Stimulated activated effector memory CD8-positive, alpha-beta T cell treated with anti-CD3 and anti-CD28 coated beads, Interleukin-12 subunit alpha, Interleukin-12 subunit beta, amount 100 ng/mL, for 72 hours (primary cell): ENCODE results near the gene ZNF768.

ENCODE experiments used
- ATAC-seq: fragments of 150-1000 bp; cut with Tn5 transposase; 2 replicates; pipeline ENCODE4 v1.10.0; 2021
- DNase-seq, 2 donors: peaks; one replicate each; pipeline ENCODE4 v3.0.0; 2021 to 2022; ENCODE audit warnings: low spot score in 2 of 2
- H3K27ac Mint-ChIP-seq: one replicate; pipeline ENCODE4 v1.8.0; 2022; ENCODE audit warnings: mild to moderate bottlenecking, mixed read lengths
- H3K36me3 Mint-ChIP-seq: one replicate; pipeline ENCODE4 v1.8.0; 2022; ENCODE audit warnings: mild to moderate bottlenecking, mixed read lengths
- H3K4me1 Mint-ChIP-seq: one replicate; pipeline ENCODE4 v1.8.0; 2022; ENCODE audit warnings: mixed read lengths
- H3K4me3 Mint-ChIP-seq: one replicate; pipeline ENCODE4 v1.8.0; 2022; ENCODE audit warnings: mild to moderate bottlenecking, mixed read lengths
- H3K9me3 Mint-ChIP-seq: one replicate; pipeline ENCODE4 v1.8.0; 2022; ENCODE audit warnings: mixed read lengths

ZNF768 gene

DNA sequence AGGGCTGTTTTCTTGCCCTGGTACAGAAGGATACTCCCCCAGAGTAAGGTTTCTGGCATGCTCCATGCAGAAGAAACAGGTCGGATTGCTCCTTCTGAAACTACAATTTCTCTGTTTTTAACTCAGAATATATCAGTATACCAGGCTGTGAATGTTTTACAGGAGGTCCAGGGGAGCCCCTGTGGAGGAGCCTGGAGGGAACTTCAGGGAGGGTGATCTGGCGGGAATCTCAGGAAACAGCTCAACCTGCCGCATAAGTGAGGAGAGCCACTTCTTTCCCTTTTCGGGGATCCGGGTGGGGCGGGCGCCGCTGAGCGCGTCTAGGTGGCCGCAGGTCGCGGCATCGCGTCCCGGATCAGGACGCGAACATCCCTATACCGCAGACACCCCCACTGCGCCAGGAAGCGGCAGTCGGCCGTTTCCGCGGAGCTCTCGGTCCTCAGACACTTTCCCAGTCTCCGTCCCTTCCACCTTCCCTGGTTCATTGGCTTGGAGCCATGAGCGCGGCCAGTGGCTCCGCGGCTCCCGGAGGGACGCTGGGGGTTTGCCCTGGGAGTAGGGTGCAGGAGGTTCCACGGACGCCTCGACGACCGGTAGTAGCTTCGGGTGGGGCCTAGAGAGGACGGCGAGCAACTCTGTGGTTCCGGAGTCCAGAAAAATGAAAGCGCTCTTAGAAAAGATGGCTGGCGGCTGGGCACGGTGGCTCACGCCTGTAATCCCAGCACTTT, 34.9 kb upstream of the ZNF768 start:
- ATAC-seq, result no peak
- no peak for DNase-seq
- peak overlapping the region; percentile 94 for H3K27ac Mint-ChIP-seq
- no peaks in the 10 kb centered on the region for H3K9me3 Mint-ChIP-seq
- H3K36me3 Mint-ChIP-seq, result peaks cover 25% of the 10 kb centered on the region
- peak overlapping the region; percentile 77 for H3K4me3 Mint-ChIP-seq
- H3K4me1 Mint-ChIP-seq, result peaks cover 34% of the 10 kb centered on the region

DNA sequence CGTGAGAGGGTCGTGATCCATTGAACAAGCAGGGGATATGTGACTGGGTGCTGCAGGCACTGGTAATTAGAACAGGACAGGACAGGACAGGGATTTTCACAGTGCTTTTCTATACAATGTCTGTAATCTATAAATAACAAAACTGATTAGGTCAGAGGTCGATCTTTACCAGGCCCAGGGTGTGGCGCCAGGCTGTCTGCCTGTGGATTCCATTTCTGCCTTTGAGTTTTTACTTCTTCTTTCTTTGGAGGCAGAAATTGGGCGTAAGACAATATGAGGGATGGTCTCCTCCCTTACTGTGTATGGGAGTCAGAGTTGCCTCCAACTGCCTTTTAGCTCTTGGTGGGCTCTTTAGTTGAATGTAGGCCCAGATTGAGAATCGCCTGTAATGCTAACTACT, 33.3 kb upstream of the ZNF768 start:
- peak overlapping the region; percentile 94 for H3K27ac Mint-ChIP-seq
- H3K4me3 Mint-ChIP-seq, result peak overlapping the region; percentile 84
- ATAC-seq (no peak), DNase-seq (no peak)
- peaks cover 32% of the 10 kb centered on the region for H3K4me1 Mint-ChIP-seq
- no peaks in the 10 kb centered on the region for H3K9me3 Mint-ChIP-seq
- peaks cover 41% of the 10 kb centered on the region for H3K36me3 Mint-ChIP-seq

DNA sequence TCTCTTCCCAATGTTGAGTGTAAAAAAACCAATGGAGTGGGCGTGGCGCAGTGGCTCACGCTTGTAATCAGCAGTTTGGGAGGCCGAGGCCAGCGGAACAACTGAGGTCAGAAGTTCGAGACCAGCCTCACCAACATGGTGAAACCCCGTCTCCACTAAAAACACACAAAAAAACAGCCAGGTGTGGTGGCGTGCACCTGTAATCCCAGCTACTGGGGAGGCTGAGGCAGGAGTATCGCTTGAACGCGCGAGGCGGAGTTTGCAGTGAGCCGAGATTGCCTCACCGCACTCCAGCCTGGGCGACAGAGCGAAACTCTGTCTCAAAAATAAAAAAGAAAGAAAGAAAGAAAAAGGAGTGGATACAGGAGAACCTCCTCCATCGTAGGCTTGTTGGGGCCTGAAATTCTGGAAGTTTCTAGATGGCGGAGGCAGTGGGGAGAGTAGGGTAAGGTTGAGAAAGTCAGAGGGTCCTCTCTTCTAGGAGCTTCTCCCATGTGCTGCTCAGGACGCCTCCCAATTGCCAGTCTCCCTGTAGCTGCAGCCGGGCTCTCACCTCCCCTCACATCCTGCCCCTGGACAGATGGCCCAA, 32.5 kb upstream of the ZNF768 start:
- peak overlapping the region; percentile 84 for H3K4me3 Mint-ChIP-seq
- peaks cover 39% of the 10 kb centered on the region for H3K4me1 Mint-ChIP-seq
- peak overlapping the region; percentile 94 for H3K27ac Mint-ChIP-seq
- peaks cover 49% of the 10 kb centered on the region for H3K36me3 Mint-ChIP-seq
- H3K9me3 Mint-ChIP-seq, result no peaks in the 10 kb centered on the region
- no peak for DNase-seq
- ATAC-seq, result no peak

DNA sequence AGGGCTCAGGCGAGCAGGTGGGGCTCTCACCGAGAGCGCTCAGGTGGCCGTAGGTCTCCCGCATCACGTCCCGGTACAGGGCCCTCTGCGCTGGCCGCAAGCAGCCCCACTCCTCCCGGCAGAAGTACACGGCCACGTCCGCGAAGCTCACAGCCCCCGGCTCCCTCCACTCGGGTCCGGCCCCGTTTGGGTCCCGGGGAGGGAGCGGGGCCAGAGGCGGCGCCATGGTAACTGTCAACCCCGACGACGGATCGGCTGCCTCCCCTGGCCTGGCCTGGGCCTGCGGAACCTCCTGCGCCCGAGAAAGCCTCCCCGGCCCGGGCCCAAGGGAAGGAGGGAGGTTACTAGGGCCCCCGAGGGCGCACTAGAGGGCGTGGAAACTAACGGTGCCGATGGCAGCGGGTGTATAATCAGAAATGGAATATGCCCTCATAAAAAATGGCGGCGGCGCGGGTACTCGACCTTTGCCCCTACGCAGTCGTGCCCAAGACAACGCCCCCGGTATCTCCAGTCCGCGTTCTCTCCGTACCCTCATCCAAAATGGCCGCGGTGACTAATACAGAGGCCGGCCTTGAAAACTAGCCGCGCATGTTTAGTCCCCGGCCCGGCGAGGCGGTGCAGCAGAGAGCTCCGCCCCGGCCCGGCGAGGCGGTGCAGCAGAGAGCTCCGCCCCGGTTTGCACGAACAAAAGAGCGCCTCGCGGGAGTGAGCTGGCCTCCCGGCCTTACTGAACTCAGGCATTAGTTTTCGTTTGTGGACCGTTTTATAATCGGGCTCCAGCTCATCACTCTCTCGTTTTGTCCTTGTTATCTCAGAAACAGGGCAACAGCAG, 31.8 kb upstream of the ZNF768 start, which contains the start of gene ZNF764:
Gene ZNF764, minus strand, starts transcription at position 418 of the 832 bp plus-strand sequence. Its CDS starts 192 bp downstream, at position 226.
- Mint-ChIP-seq H3K4me1 (peaks cover 46% of the 10 kb centered on the region), H3K4me3 (peak within 1 kb of the TSS; percentile 84), H3K27ac (peak within 1 kb of the TSS; percentile 94), H3K9me3 (no peaks in the 10 kb centered on the region), H3K36me3 (peaks cover 56% of the 10 kb centered on the region)
- peak; percentile 91 to 97 for DNase-seq
- peak; percentile 96 for ATAC-seq

DNA sequence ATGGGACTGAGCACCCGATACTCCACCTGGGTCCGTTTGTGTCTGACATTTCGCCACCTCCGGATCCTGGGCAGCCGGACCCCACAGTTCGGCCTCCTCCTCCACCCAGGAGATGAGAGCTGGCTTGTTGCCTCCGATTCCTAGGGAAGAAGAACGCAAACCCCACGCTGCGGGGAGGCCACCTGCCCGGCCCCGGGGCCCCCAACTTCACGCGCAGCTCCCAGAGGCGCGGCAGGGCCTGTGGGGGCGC, 31.3 kb upstream of the ZNF768 start:
- Mint-ChIP-seq H3K27ac (peak overlapping the region; percentile 94), H3K4me1 (peaks cover 51% of the 10 kb centered on the region), H3K9me3 (no peaks in the 10 kb centered on the region), H3K4me3 (peak overlapping the region; percentile 84), H3K36me3 (peaks cover 61% of the 10 kb centered on the region)
- DNase-seq (no peak), ATAC-seq (no peak)

DNA sequence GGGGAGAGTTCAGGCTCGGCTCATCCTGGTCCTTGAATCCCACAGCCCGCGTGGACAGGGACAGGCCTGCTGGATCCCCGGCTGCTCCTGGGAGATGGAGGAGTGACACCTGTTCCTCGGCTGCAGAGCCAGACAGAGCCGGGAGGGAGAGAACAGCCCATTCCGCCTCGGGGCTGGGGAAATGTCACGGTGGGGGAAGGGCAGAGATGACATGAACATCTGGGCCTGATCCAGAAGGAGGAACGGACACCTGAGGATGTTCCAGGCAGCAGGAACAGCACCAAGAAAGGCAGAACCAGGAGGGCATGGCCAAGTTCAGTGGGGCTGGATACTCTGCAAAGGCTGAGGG, 29.7 kb upstream of the ZNF768 start:
- no peak for DNase-seq
- Mint-ChIP-seq H3K4me1 (peaks cover 59% of the 10 kb centered on the region), H3K4me3 (peak overlapping the region; percentile 84), H3K9me3 (no peaks in the 10 kb centered on the region), H3K36me3 (peaks cover 70% of the 10 kb centered on the region), H3K27ac (peak overlapping the region; percentile 73)
- ATAC-seq, result no peak

DNA sequence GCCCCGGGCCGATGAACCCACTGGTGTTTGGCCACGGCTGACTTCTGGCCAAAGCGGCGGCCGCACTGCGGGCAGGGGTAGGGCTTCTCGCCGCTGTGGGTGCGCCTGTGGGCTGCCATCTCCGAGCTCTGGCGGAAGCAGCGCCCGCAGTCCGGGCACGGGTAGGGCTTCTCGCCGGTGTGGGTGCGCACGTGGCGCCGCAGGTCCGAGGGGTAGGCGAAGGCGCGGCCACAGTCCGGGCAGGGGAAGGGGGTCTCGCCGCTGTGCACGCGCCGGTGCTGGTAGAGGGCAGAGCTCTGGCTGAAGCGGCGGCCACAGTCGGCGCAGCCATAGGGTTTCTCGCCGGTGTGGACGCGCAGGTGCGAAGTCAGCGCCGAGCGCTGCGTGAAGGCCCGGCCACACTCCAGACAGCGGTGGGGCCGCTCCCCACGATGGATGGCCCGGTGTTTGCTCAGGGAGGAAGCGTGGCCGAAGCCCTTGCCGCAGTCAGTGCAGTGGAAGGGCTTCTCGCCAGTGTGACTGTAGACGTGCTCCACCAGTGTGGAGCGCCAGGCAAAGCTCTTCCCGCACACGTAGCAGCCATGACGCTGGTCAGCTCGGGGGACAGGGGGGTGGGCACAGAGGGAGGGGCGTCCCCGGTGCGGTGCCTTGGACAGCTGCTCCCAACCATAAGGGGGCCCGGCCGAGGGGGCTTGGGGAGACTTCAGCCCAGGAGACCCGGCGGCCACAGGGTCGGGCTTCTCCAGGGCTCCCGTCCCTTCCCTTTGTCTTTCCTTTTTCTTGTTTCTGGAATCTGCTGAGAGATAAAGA, 29.2 kb upstream of the ZNF768 start:
- DNase-seq (no peak), ATAC-seq (no peak)
- Mint-ChIP-seq H3K4me3 (peak overlapping the region; percentile 84), H3K4me1 (peaks cover 57% of the 10 kb centered on the region), H3K36me3 (peaks cover 69% of the 10 kb centered on the region), H3K27ac (peak overlapping the region; percentile 73), H3K9me3 (no peaks in the 10 kb centered on the region)

DNA sequence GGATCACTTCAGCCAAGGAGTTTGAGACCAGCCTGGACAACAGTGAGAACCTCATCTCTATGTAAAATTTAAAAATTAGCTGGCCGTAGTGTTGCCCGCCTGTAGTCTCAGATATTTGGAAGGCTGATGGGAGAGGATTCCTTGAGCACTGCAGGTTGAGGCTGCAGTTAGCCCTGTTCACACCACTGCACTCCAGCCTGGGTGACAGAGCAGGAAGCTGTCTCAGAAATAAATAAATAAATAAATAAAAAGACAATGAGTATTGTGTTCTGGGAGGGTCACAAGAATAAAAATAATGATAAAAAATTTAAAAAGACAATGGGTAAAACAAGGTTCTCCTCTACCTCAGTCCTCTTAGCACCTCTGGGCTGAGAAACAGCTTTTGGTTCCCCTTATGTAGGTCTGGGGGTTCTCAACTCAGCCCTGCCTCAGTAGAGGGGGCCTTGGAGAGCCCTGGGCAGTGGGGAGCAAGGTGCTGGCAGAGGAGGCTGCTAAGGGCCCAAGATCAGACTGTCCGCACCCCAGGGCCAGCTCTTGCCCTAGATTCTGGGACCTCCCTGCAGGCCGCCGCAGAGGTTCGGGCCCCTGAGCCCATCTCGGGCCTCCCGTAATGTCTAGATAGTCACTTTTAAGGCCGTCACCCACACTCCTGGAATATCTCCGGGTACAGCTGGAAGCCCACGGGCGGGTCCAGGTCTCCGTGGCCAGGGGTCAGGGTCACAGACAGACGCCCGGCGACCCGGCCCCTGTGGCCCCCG, 28.4 kb upstream of the ZNF768 start:
- peaks cover 69% of the 10 kb centered on the region for H3K36me3 Mint-ChIP-seq
- ATAC-seq, result no peak
- DNase-seq, result no peak
- no peaks in the 10 kb centered on the region for H3K9me3 Mint-ChIP-seq
- peaks cover 57% of the 10 kb centered on the region for H3K4me1 Mint-ChIP-seq
- H3K4me3 Mint-ChIP-seq, result no peak overlapping the region
- H3K27ac Mint-ChIP-seq, result peak overlapping the region; percentile 97

DNA sequence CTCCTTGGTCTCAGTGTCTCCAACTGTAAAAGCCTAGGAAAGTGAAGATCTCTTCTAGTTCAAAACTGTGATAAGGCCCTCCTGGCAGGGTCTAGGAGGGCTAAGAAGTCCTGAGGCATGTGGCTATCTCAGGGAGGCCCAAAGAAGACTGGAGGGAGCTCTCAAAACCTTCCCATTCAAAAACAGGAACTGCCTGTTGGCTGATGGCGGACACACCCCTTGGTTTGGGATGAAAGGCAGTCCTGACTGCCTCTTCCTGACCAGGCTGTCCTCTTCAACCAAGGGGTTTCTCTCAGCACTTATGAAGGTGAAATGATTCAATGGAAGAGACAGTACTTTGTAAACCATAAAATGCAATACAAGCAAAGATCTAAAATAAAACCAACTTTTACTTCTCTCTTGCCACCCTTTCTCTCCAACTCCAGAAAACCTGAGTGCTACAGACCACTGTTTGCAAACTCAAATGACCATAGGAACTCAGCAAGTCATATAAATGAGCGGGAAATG, 27.1 kb upstream of the ZNF768 start:
- Mint-ChIP-seq H3K27ac (peak overlapping the region; percentile 97), H3K4me1 (peaks cover 57% of the 10 kb centered on the region), H3K36me3 (peaks cover 64% of the 10 kb centered on the region), H3K9me3 (no peaks in the 10 kb centered on the region), H3K4me3 (no peak overlapping the region)
- DNase-seq, result no peak
- no peak for ATAC-seq

DNA sequence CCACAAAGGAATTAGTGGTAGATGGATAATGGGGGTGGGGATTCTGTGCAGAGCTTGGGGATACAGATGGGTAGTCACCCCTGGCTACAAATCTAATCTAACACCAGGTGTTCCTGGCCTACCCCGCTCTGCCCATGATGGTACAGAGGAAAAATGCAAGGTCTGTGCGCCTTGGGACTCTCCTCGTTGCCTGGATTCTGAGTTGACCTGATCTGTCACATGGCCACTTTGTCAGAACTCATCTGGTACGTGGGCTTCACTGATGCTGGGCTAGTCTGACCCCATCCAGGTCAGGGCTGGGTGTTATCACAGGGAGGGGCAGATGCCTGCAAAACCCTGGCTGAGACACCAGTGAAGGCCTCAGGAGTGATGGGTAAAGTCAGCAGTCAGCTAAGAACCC, 26.6 kb upstream of the ZNF768 start:
- peak overlapping the region; percentile 68 for H3K4me3 Mint-ChIP-seq
- ATAC-seq, result no peak
- H3K4me1 Mint-ChIP-seq, result peaks cover 61% of the 10 kb centered on the region
- no peak for DNase-seq
- peak overlapping the region; percentile 97 for H3K27ac Mint-ChIP-seq
- no peaks in the 10 kb centered on the region for H3K9me3 Mint-ChIP-seq
- peaks cover 59% of the 10 kb centered on the region for H3K36me3 Mint-ChIP-seq

DNA sequence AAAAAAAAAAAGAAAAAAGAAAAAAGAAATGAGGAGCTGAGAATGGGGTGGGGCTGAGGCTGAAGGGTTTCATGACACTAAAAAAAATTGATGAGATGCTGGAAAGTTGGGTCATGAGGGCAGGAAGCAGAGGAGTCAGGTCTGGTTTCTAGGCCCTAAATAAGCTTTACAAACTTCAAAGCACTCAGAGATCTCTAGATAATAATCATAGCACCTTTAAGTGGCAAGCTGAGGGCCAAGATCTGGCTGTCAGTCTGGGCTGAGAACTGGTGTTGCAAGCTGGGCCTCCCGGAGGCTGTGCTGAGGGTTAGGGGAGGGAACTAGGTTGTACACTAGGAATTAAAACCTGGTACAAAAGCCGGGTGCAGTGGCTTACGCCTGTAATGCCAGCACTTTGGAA, 25.4 kb upstream of the ZNF768 start:
- Mint-ChIP-seq H3K36me3 (peaks cover 57% of the 10 kb centered on the region), H3K4me3 (peak overlapping the region; percentile 68), H3K27ac (peak overlapping the region; percentile 97), H3K4me1 (peaks cover 65% of the 10 kb centered on the region), H3K9me3 (no peaks in the 10 kb centered on the region)
- ATAC-seq (peak; percentile 86), DNase-seq (peak in 1 of 2 donors; percentile 68)

DNA sequence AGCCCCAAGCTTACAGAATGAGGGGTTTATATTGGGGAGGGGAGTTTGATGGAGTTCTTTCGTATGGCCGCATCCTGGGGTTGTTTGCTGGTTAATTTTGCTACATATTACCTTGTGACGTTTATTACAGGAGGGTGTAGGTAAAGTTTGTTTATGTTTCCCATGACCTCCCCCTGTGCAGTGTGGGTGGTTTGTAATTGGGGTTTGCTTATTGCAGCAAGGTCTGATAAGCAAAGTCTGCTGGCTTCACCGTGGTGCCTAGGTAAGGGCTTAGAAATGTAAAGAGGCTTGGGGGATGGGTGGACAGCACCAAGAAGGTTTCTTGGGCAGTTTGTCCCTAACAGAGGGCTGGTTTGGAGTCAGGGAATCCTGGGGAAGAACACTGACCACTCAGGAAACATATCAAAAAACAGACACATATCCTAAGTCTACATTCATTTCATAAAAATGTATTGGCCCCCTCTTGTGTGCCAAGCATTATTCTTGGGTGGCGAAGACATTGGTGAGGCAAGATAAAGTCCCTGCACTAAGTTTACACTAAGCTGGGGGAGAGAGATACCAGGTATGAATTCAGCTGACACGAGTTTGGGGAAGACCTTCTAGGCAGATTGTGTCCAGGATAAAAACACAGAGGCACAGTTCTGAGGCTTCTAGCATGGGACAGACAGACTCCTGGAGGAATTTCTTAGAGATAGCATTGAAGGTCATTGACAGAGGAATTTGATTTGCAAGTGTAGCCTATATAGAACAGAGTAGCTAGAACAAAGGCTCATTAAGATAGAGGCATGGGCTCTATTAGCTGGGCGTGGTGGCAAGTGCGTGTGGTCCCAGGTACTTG, 22.3 kb upstream of the ZNF768 start:
- Mint-ChIP-seq H3K36me3 (peaks cover 26% of the 10 kb centered on the region), H3K4me3 (no peak overlapping the region), H3K4me1 (peaks cover 58% of the 10 kb centered on the region), H3K27ac (peak overlapping the region; percentile 60), H3K9me3 (no peaks in the 10 kb centered on the region)
- ATAC-seq (no peak), DNase-seq (no peak)

DNA sequence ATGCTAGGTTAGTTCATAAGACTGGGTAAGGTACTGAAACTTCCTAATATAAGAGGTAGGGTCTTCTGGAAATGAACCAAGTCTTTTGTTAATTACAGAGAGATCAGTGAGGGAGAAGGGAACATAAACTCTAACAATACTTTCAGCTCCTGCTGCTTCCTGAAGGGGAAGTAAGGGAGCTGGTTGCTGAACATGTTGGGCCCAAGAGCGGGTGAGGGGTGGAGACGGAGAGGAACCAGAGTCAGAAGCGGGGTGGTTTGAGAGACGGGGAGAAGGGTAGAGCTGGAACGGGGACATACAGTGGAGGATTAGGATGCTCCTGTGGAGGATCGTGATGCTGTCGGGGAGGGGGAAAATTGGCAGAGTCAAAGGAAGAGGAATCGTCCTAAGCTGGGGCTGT, 19.7 kb upstream of the ZNF768 start:
- Mint-ChIP-seq H3K36me3 (peaks cover 1% of the 10 kb centered on the region), H3K4me3 (no peak overlapping the region), H3K27ac (peak overlapping the region; percentile 53), H3K9me3 (no peaks in the 10 kb centered on the region), H3K4me1 (peaks cover 33% of the 10 kb centered on the region)
- DNase-seq (no peak), ATAC-seq (no peak)

DNA sequence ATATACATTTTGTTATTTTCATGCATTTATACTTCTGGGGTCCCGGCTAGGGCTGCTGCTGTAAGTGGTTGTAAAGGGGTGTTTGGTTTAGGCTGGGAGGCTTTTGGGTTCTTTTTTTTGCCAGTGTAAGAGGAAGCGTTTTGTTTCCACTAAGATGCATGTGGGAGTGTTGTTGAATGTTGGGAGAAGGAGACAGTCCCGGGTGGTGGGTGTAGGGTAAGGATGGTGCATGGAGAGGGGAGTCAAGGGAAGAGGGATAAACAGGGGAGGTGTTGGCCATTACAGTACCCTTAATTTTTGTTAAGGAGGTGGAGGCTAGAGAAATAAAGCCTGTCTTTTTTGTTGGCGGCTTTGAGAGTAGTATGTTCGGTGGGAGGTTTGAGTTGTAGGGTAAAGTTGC, 16.7 kb upstream of the ZNF768 start:
- Mint-ChIP-seq H3K9me3 (no peaks in the 10 kb centered on the region), H3K4me1 (peaks cover 25% of the 10 kb centered on the region), H3K27ac (no peak overlapping the region), H3K4me3 (no peak overlapping the region), H3K36me3 (peaks cover 4% of the 10 kb centered on the region)
- DNase-seq (no peak), ATAC-seq (no peak)
